Common myeloid progenitor, CD34-positive (primary cell): Measurements from ENCODE around the gene PSD.

Source experiments
- CTCF ChIA-PET: fragments of 350-600 bp; sonication (Branson Sonifier 250); formaldehyde crosslinking; loops from one replicate; lab custom pipeline; 2021; ENCODE audit warnings: antibody characterized with exemption; lab: Charles Lee
- POLR2A ChIA-PET: fragments of 350-600 bp; sonication (Branson Sonifier 250); formaldehyde crosslinking; loops from one replicate; lab custom pipeline; 2021; ENCODE audit warnings: antibody characterized with exemption; lab: Charles Lee
- DNase-seq, 3 donors: peaks; one replicate each; pipeline versions ENCODE4 v3.0.0 to v3.0.0-alpha.2; 2013
- H3K27ac ChIP-seq, 2 experiments: 1 replicate in 1 of 2; 2 replicates in 1 of 2; pipeline ENCODE4 v1.7.0; 2013; ENCODE audit warnings: inconsistent platforms in 2 of 2, low read length in 2 of 2, mild to moderate bottlenecking in 2 of 2, low read depth in 1 of 2, moderate library complexity in 1 of 2; ENCODE audit not compliant: severe bottlenecking in 2 of 2, insufficient read depth in 1 of 2, poor library complexity in 1 of 2
- H3K27me3 ChIP-seq, 5 experiments: replicated peaks in 2 of 5; 1 replicate in 3 of 5; 2 replicates in 2 of 5; pipeline versions ENCODE4 v1.6.1 to v1.7.0; 2013; ENCODE audit warnings: low read length in 4 of 5, mild to moderate bottlenecking in 2 of 5, moderate library complexity in 2 of 5, inconsistent platforms in 1 of 5; ENCODE audit not compliant: insufficient read depth in 5 of 5, control insufficient read depth in 4 of 5
- H3K36me3 ChIP-seq, 4 experiments: 1 replicate in 2 of 4; 2 replicates in 2 of 4; pipeline versions ENCODE4 v1.6.1 to v1.7.0; 2013; ENCODE audit warnings: low read length in 3 of 4, control low read depth in 1 of 4, mild to moderate bottlenecking in 1 of 4; ENCODE audit not compliant: control insufficient read depth in 4 of 4, insufficient read depth in 4 of 4
- H3K4me1 ChIP-seq, 4 experiments: 1 replicate in 3 of 4; 2 replicates in 1 of 4; pipeline versions ENCODE4 v1.6.1 to v1.7.1; 2013; ENCODE audit warnings: low read length in 3 of 4, mild to moderate bottlenecking in 3 of 4, control low read depth in 1 of 4, inconsistent platforms in 1 of 4, moderate library complexity in 1 of 4; ENCODE audit not compliant: control insufficient read depth in 4 of 4, insufficient read depth in 4 of 4; ENCODE audit errors: control extremely low read depth in 1 of 4
- H3K4me3 ChIP-seq, 7 experiments: 1 replicate in 4 of 7; 2 replicates in 3 of 7; pipeline versions ENCODE4 v1.5.1 to v1.7.0; 2013; ENCODE audit warnings: mild to moderate bottlenecking in 7 of 7, low read length in 6 of 7, moderate library complexity in 6 of 7, inconsistent platforms in 2 of 7, low read depth in 2 of 7, control low read depth in 1 of 7; ENCODE audit not compliant: insufficient read depth in 4 of 7, control insufficient read depth in 1 of 7; ENCODE audit errors: extremely low read depth in 1 of 7
- H3K9me3 ChIP-seq, 5 experiments: 1 replicate in 4 of 5; 2 replicates in 1 of 5; pipeline versions ENCODE4 v1.6.1 to v1.7.1; 2013; ENCODE audit warnings: low read length in 4 of 5, mild to moderate bottlenecking in 2 of 5, inconsistent platforms in 1 of 5, low read depth in 1 of 5, moderate library complexity in 1 of 5; ENCODE audit not compliant: control insufficient read depth in 4 of 5, insufficient read depth in 2 of 5; ENCODE audit errors: control extremely low read depth in 1 of 5
- WGBS: methylation state at CpG from one replicate; pipeline ENCODE4 v1.1.5; 2013; ENCODE audit not compliant: insufficient coverage; 5-methylcytosine and 5-hydroxymethylcytosine counted together

The PSD gene

DNA sequence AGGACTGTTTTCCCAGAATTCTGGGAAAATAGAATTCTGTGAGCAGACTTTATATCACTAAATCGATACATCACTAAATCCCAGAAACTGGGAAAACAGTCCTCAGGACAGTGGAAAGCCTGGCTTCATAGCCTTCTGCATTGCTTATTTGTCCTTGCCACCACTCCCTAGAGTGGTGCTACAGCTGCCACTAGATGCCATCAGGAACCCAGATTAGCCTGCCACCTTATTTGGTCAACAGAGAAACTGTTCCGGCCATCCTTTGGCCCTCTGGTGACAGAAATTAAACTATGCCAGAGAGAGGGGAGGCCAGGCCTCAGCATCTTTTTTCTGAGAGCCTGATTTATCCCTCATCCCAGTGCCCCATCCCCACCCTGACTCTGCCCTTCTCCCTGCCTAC, 42.7 kb downstream of the PSD start:
- H3K9me3 ChIP-seq, result peaks cover 0 to 2% (median 0%) of the 10 kb centered on the region in 5 experiments
- H3K27me3 ChIP-seq, result no peaks in the 10 kb centered on the region
- H3K36me3 ChIP-seq, result peaks cover 6 to 70% (median 48%) of the 10 kb centered on the region in 4 experiments
- H3K4me1 ChIP-seq, result no peaks in the 10 kb centered on the region
- no peak overlapping the region for H3K4me3 ChIP-seq
- POLR2A ChIA-PET, result no interaction called here
- CTCF ChIA-PET, result interaction anchor here (1.1 to 1.2 kb wide), 3 partner anchors 9 to 24 kb away, joined by 3 to 5 read pairs (median 4); no protein-coding TSS in a partner anchor
- WGBS, result 100% methylated on average over 1 of the region's 2 CpGs
- no peak overlapping the region for H3K27ac ChIP-seq
- no peak for DNase-seq

DNA sequence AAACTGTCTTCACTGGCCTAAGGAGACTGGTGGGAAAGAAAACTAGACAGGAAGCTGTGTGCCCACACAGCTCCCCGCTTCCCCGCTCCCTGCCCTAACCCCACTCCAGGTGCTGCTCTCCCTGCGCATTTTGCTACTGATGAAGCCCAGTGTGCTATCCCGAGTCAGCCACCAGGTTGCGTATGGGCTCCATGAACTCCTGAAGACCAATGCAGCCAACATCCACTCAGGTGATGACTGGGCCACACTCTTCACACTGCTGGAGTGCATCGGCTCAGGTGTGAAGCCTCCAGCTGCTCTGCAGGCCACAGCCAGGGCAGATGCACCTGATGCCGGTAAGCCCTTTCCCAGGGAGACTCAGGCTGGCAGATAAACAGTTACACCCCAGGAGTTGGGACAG, 43.3 kb downstream of the PSD start:
- H3K27ac ChIP-seq, result no peak overlapping the region
- no peaks in the 10 kb centered on the region for H3K27me3 ChIP-seq
- H3K4me3 ChIP-seq, result no peak overlapping the region
- peak in 2 of 3 donors; percentile 25 to 31 for DNase-seq
- H3K36me3 ChIP-seq, result peaks cover 12 to 70% (median 50%) of the 10 kb centered on the region in 4 experiments
- WGBS, result 95% methylated on average over 7 of the region's 7 CpGs
- ChIA-PET POLR2A (interaction anchor here (0.9 kb wide), 1 partner anchor 19 kb away, joined by 6 read pairs; no protein-coding TSS in a partner anchor), CTCF (interaction anchor here (1.0 to 2.0 kb wide), 6 partner anchors 8 to 125 kb away, joined by 3 to 7 read pairs (median 4); no protein-coding TSS in a partner anchor)
- peaks cover 0 to 8% (median 0%) of the 10 kb centered on the region in 5 experiments for H3K9me3 ChIP-seq
- H3K4me1 ChIP-seq, result no peaks in the 10 kb centered on the region

DNA sequence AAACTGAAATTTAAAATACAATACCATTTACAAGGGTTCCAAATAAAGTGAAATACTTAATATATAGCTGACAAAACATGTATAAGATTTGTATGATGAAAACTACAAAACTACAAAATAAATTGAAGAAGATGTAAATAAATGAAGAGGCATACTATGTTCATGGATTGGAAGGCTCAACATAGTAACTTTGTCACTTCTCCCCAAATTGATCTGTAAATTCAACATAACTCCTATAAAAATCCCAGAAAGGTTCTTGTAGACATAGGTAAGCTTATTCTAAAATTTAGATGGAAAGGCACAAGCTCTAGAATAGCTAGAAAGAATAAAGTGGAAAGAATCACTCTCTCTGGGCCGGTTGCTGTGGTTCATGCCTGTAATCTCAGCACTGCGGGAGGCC, 47.3 kb downstream of the PSD start:
- H3K4me3 ChIP-seq, result no peak overlapping the region
- peaks cover 0 to 10% (median 0%) of the 10 kb centered on the region in 5 experiments for H3K9me3 ChIP-seq
- no peaks in the 10 kb centered on the region for H3K27me3 ChIP-seq
- no CpG with 5 or more reads among the region's 2 CpGs for WGBS
- H3K4me1 ChIP-seq, result no peaks in the 10 kb centered on the region
- H3K27ac ChIP-seq, result no peak overlapping the region
- POLR2A ChIA-PET, result no interaction called here
- CTCF ChIA-PET, result interaction anchor here (0.6 to 1.2 kb wide), 6 partner anchors 8 to 202 kb away, joined by 3 to 6 read pairs (median 3); no protein-coding TSS in a partner anchor
- no peak for DNase-seq
- peaks cover 25 to 82% (median 68%) of the 10 kb centered on the region in 4 experiments for H3K36me3 ChIP-seq

DNA sequence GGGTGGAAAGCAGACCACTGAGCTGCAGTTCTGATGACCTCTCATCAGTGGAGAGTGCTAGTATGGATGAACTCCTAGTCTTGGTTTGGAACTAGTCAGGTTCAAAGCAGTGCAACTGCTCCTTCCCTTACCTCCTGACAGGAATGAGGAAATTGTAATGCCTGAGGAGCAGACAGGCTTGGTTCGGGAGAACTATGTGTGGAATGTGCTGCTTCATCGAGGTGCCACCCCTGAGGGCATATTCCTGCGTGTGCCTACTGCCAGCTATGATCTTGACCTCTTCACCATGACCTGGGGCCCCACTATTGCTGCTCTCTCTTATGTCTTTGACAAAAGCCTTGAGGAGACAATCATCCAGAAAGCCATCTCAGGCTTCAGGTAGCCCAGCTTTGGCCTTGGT, 50.5 kb downstream of the PSD start:
- POLR2A ChIA-PET, result no interaction called here
- H3K36me3 ChIP-seq, result peaks cover 28 to 85% (median 73%) of the 10 kb centered on the region in 4 experiments
- CTCF ChIA-PET, result interaction anchor here (0.6 to 2.2 kb wide), 10 partner anchors 10 to 187 kb away, joined by 3 to 14 read pairs (median 3); no protein-coding TSS in a partner anchor
- H3K4me1 ChIP-seq, result no peaks in the 10 kb centered on the region
- H3K9me3 ChIP-seq, result peaks cover 0 to 10% (median 0%) of the 10 kb centered on the region in 5 experiments
- WGBS, result 100% methylated on average over 3 of the region's 3 CpGs
- no peak overlapping the region for H3K4me3 ChIP-seq
- H3K27ac ChIP-seq, result no peak overlapping the region
- H3K27me3 ChIP-seq, result no peaks in the 10 kb centered on the region
- no peak for DNase-seq

DNA sequence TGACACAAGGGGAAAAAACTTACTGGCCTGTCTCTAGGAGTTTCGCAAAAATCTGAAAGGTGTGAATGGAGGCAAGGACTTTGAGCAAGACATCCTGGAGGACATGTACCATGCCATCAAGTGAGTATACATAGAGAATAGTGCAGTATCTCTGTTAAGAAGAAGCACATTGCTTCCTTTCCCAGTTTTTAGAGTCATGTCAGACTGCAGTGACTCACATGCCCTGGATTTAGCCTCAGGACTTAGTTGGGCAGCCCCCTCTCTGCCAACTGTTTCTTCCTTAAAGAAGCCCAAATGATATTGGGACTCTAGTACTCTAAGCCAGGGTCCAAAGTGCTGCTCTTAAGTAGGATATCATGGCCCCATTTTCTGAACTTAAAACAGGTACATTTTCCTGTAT, 51.1 kb downstream of the PSD start:
- ChIA-PET CTCF (interaction anchor here (1.5 to 2.2 kb wide), 2 partner anchors 9 to 12 kb away, joined by 6 to 14 read pairs; no protein-coding TSS in a partner anchor), POLR2A (no interaction called here)
- Histone ChIP-seq H3K27me3 (no peaks in the 10 kb centered on the region), H3K27ac (no peak overlapping the region), H3K9me3 (peaks cover 0 to 10% (median 0%) of the 10 kb centered on the region in 5 experiments), H3K4me1 (no peaks in the 10 kb centered on the region), H3K4me3 (no peak overlapping the region), H3K36me3 (peaks cover 30 to 88% (median 76%) of the 10 kb centered on the region in 4 experiments)
- no peak for DNase-seq
- 100% methylated on average over 1 of the region's 1 CpG for WGBS

DNA sequence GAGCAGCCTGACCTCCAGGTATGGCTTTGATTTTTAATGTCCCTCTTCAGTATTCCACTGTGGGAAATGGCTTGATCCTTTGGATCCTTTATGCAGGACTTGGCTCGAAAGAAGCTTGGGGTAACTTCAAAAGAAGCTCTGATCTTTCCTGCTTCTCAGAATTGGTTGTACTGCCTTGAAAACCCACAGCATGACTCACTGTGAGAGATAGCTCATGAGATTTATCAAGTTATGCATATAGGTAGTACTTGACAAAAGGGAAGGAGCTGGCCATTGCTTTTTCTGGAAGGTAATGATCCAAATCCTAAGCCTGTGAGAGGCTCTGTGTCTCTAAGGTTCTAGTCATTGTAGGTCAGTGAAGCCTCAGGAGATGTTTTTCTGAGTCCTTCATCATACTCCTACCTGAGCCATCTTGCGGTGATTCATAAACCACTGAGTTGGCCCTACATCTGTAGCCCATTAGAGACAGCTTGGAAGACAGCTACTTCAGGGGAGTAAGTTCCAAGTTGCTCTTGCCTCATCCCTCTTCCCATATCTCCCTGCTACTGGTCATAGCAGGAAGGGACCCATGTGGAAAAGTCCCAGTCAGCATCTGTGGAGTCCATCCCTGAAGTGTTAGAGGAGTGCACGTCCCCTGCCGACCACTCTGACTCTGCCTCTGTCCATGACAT, 59.7 kb downstream of the PSD start:
- CTCF ChIA-PET, result interaction anchor here (1.0 to 19.8 kb wide), 6 partner anchors 10 to 129 kb away, joined by 3 to 611 read pairs (median 10); partner anchors contain the start of genes ELOVL3 and PITX3
- H3K27me3 ChIP-seq, result no peaks in the 10 kb centered on the region
- 98% methylated on average over 4 of the region's 4 CpGs for WGBS
- POLR2A ChIA-PET, result no interaction called here
- H3K27ac ChIP-seq, result no peak overlapping the region
- H3K9me3 ChIP-seq, result no peaks in the 10 kb centered on the region
- no peak for DNase-seq
- no peaks in the 10 kb centered on the region for H3K4me1 ChIP-seq
- H3K4me3 ChIP-seq, result no peak overlapping the region
- H3K36me3 ChIP-seq, result peaks cover 36 to 89% (median 63%) of the 10 kb centered on the region in 4 experiments

DNA sequence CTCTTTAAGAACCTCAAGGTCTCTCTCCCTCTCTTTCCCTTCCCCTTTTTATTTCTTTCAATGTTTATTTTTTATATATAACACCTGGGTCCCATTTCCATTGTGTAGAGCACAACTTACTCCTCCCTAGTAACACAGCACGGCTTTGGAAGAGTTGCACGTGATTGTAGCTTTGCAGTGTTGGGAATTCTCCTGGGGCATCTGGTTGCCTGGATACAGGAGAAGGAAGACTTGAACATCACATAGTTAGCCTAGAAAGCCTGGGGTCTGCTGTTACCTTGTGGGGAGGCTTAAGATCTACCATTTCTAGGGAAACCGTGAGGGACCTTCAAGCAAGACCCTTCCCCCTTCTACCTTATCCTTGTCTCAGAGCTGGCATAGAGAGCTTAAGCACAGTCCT, 64.1 kb downstream of the PSD start:
- Histone ChIP-seq H3K27ac (no peak overlapping the region), H3K36me3 (peaks cover 35 to 83% (median 55%) of the 10 kb centered on the region in 4 experiments), H3K9me3 (no peaks in the 10 kb centered on the region), H3K4me3 (no peak overlapping the region), H3K4me1 (no peaks in the 10 kb centered on the region), H3K27me3 (no peaks in the 10 kb centered on the region)
- POLR2A ChIA-PET, result no interaction called here
- DNase-seq, result no peak
- 100% methylated on average over 3 of the region's 3 CpGs for WGBS
- CTCF ChIA-PET, result interaction anchor here (0.8 to 19.8 kb wide), 9 partner anchors 11 to 224 kb away, joined by 3 to 611 read pairs (median 4); partner anchors contain the start of genes ELOVL3 and PITX3
